Fibroblast of skin of right quadriceps (primary cell): ENCODE results near the gene AKAP9.
"Not testable (repeated sequence)": the region's sequence is repeated elsewhere in the genome, so short reads cannot be mapped to it uniquely, and the experiment has no call there.

ENCODE experiments used
- DNase-seq: peaks from one replicate; pipeline ENCODE4 v3.0.0-alpha.2; 2013

AKAP9 gene

DNA sequence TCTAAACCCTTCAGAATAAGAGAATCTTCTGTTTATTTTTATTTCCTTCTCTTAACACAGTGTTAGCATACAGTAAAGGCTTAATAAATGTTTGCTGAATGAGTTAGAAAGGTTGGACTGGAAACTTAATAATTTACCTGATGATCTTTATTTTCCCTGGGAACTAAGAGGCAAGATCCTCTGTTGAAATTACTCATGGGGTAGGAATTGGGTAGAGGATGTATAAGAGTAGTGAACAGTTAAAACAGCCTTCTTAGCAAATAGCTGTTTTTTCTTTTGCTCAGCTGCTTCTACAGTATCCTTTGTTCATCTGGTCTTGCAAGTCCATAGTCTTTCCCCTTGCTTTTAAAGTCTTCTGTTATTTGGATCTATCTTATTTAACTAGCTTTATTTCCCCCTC is 80.0 kb downstream of the AKAP9 start:
- peak; percentile 2 for DNase-seq

GRCh38 chr7:92025260-92025659 is 84.6 kb downstream of the AKAP9 start:
- peak; percentile 86 for DNase-seq

DNA sequence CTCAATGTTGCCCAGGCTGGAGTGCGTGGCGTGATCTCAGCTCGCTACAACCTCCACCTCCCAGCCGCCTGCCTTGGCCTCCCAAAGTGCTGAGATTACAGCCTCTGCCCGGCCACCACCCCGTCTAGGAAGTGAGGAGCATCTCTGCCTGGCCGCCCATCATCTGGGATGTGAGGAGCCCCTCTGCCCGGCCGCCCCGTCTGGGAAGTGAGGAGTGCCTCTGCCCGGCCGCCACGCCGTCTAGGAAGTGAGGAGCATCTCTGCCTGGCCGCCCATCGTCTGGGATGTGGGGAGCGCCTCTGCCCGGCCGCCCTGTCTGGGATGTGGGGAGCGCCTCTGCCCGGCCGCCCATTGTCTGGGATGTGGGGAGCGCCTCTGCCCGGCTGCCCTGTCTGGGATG is 86.0 kb downstream of the AKAP9 start:
- not testable (repeated sequence) for DNase-seq

DNA sequence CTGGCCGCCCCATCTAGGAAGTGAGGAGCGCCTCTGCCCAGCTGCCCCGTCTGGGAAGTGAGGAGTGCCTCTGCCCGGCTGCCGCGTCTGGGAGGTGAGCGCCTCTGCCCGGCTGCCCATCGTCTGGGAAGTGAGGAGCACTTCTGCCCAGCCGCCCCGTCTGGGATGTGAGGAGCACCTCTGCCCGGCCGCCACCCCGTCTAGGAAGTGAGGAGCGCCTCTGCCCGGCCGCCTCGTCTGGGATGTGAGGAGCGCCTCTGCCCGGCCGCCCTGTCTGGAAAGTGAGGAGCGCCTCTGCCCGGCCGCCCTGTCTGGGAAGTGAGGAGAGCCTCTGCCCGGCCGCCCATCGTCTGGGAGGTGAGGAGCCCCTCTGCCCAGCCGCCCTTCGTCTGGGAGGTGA is 86.5 kb downstream of the AKAP9 start:
- not testable (repeated sequence) for DNase-seq

GRCh38 chr7:92028226-92028625 is 87.6 kb downstream of the AKAP9 start:
- DNase-seq = no peak

- no peak for DNase-seq
Observed at GRCh38 chr7:92028686-92029085, 88.0 kb downstream of the AKAP9 start.

DNA sequence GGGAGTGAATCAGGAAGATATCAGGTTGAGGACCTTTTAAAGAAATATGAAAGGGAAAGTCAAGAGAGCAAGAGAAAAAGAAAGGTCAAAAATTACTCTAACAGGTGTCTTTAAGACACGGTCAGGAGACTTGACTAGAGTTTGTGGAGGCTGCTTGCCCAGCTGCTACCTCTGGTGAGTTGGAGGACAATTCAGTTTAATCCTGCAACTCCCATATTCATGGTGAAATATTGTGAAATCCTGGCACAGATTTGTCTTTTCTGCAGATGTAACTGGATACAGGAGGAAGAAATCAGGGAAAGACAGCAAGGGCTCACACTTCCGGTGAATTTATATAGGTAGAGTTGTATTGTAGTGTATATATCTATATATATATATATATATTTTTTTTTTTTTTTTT is 93.5 kb downstream of the AKAP9 start:
- DNase-seq = peak; percentile 32

GRCh38 chr7:92035576-92035975 is 94.9 kb downstream of the AKAP9 start:
- DNase-seq = no peak

GRCh38 chr7:92039900-92040299 is 99.2 kb downstream of the AKAP9 start:
- DNase-seq = no peak

DNA sequence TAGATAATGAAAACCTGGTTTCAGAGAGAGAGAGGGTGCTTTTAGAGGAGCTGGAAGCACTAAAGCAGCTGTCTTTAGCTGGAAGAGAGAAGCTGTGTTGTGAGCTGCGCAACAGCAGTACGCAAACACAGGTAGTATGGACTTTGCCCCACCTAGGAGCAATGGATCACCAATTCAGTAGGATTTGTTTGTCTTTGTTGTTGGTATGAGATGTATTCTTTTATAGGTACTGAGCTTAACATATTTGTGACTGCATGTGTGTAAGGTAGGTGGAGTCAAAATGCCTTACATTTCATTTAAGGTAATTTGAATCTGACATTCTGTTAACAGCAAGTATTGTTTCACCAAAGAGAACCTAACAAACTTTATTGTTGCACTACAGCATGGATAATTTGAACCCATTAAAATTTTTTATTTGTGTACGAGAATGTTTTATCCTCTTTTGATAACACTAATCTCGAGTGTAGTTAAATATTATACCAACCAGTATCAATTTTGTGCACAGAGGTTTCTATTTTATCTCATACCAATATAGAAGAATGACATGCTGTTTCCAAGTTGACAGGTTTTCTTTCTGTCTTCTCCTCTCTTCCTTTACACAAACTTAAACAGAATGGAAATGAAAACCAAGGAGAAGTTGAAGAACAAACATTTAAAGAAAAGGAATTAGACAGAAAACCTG is 101.5 kb downstream of the AKAP9 start:
- no peak for DNase-seq

DNA sequence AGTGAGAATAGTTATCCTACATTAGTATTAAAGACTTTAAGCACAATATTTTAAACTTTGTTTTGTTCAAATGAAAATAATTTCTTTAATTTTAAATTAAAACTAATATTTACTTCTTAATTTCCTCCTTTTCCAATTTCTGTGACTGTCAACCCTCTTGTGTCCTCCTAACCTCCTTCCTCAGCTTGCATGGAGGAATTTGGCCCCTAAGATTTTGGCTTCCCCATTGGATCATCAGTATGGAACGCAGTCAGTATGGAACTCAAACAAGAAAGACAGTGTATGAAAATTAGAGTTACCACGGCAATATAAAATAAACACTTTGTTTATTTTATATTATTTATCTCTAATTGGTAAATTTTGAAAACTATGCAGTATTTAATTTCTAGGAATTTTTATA is 102.4 kb downstream of the AKAP9 start:
- no peak for DNase-seq

DNA sequence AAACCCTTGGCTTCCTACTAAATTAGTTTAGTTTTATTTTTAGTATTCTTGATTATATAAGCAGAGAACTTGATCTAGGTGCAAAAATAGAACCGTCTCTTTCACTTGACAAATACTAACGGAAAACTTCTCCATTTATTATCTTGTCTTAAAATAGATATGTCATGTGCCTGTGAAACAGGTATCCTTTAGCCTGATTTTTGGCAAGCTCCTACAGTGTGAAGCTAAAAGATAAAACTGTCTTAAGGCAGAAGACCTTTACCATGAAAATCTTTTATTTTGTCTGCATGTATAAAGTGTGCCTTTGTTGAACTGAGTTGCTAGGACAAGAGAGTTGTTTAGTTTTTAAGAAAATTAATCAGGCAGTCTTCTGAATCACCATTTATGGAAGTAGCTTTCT is 103.0 kb downstream of the AKAP9 start:
- DNase-seq = no peak

GRCh38 chr7:92044148-92044547 is 103.5 kb downstream of the AKAP9 start:
- no peak for DNase-seq

- no peak for DNase-seq
Observed at GRCh38 chr7:92044940-92045339, 104.3 kb downstream of the AKAP9 start.

DNA sequence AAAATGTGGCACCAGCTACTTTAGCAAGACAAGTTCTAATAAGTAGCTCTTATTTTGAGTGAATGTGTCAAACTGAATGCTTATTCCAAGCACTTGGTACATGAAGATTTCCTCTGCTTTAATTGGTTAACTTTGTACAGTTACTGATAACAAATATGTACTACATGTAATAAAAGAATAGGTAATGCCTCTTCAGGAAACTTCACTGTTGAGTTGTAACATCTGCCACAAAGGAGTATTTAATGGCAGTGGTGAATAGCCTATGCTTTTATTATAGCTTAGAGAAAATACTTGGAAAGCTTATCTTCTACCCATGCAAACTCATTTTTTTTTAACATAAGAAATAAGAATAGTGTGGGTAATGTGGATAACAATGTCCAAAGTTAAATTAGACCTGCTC is 111.0 kb downstream of the AKAP9 start:
- DNase-seq = no peak

- DNase-seq = no peak
Observed at GRCh38 chr7:92052159-92052558, 111.5 kb downstream of the AKAP9 start.

GRCh38 chr7:92052684-92053083 is 112.0 kb downstream of the AKAP9 start:
- no peak for DNase-seq

DNA sequence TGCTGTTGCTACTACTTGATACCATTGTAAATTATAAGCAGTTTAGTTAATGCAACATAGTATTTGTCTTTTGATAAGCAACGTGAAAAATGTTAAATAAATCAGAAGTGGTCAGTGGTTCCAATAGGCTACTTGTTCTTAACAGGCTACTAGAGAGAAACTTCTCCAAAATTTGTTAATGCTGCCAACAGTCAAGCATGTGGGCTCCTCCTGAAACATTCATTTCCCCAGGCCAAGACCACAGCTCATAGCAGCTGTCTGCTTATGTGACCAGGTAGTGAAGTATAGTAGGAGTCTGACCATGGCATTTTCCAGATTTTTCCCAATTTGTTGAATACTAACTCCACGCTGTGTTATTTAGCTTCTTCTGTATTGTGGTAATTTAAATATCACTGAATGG is 112.7 kb downstream of the AKAP9 start:
- DNase-seq = no peak

GRCh38 chr7:92056286-92056685 is 115.6 kb downstream of the AKAP9 start:
- DNase-seq = no peak

DNA sequence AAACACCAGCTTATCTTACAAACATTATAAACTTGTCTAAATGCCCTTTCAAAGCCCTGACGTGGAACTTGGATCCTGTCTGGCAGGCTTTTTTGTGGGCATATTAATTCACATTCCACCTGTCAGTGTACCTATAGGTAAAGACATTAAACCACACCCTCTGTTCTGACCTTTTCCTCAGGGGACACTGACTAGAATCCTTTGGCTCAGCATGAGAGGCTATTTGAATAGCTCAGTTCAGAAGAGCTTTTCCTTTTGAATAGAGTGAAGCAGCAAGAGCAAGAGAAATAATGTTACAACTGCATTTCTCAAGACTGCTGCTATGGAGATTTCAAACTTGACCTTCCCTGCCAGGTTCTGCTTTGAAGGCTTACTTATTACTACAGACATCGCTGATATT is 116.7 kb downstream of the AKAP9 start:
- DNase-seq = no peak

- no peak for DNase-seq
Observed at GRCh38 chr7:92058040-92058439, 117.4 kb downstream of the AKAP9 start.

- DNase-seq = no peak
Observed at GRCh38 chr7:92058899-92059298, 118.2 kb downstream of the AKAP9 start.

DNA sequence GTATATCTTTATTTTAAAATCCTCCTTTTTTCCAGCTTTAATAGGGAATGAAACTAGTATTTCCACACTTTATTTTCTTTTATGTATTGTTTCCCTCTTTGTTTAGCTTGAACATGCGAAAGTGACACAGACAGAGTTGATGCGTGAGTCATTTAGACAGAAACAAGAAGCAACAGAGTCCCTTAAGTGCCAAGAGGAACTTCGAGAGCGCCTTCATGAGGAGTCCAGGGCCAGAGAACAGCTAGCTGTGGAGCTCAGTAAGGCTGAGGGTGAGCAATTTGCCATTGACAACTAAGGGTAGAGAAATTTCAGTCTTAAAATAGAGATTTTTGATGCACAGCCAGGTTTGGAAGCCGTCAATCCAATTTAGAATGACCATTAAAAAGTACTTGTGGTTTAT is 120.5 kb downstream of the AKAP9 start:
- DNase-seq = no peak

DNA sequence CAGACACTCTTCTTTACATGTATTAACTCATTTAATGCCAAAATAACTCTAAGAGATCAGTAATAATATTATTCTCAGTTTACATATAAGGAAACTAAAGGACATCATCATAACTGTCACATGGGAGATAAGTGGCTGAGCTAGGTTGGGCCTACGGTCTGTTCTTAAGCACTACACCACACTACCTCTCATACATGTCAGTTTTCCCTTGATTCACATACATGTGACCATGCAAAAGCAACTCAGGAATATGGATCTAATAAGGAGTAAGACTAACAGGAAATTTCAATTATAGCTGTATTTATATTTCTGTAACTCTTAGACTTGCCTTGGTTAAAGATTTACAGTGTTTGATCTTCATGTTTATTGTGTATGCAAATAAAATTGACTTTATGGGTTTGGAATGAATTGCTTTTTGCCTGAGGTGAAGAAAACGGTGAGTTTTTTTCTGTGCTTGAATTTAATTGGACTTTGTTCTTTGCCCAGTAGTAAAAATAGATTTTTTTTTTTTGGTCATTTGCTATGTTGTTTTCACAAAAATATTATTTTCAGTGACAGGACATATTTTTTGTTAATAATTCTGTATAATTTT is 123.9 kb downstream of the AKAP9 start:
- no peak for DNase-seq

DNA sequence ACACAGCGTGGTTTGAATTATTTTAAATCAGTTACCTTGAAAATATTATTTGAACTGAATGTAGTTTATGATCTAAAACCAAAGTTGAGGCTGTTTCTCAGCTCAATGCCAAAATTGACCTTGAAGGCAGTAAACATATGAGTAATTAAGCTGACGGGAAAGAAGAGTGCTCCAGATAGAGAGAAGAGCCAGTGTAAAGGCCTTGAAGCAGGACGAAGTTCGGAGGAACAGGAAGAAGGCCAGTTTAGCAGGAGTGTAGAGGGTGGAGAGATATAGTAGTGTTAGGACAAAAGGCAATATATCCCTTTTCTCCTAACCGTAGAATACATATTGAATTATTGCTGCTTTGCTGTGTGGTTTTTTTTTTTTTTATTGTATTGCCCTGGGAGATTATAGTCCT is 130.4 kb downstream of the AKAP9 start:
- no peak for DNase-seq
